Natural killer cell treated with Interleukin-12 subunit alpha and Interleukin-12 subunit beta and Interleukin-15 and Interleukin-18, amount 100 ng/mL, for 72 hours (primary cell): Measurements from ENCODE around the gene LPGAT1. TPM values are rescaled to one million over a fixed set of nuclear protein-coding genes. Genes with fewer than 3 reads are reported as not detected.
"Not testable (repeated sequence)": the region's sequence is repeated elsewhere in the genome, so short reads cannot be mapped to it uniquely, and the experiment has no call there.

ENCODE experiments used
- ATAC-seq, 2 donors: fragments of 150-1000 bp; cut with Tn5 transposase in 1 of 2; sonication (Bioruptor Pico), chemical (Tn5 transposase) in 1 of 2; 2 replicates each; pipeline ENCODE4 v1.10.0; 2021
- DNase-seq: peaks from one replicate; pipeline ENCODE4 v3.0.0; 2022; ENCODE audit warnings: low spot score
- H3K27ac Mint-ChIP-seq, 2 donors: 1 replicate in 1 of 2; 2 replicates in 1 of 2; pipeline ENCODE4 v1.8.0; 2022; ENCODE audit warnings: mixed read lengths in 2 of 2, mild to moderate bottlenecking in 1 of 2, moderate library complexity in 1 of 2
- H3K27me3 Mint-ChIP-seq, 2 donors: 1 replicate in 1 of 2; 2 replicates in 1 of 2; pipeline ENCODE4 v1.8.0; 2022; ENCODE audit warnings: mixed read lengths in 2 of 2
- H3K36me3 Mint-ChIP-seq: one replicate; pipeline ENCODE4 v1.8.0; 2022; ENCODE audit warnings: mixed read lengths
- H3K4me1 Mint-ChIP-seq, 2 donors: 1 replicate in 1 of 2; 2 replicates in 1 of 2; pipeline ENCODE4 v1.8.0; 2022; ENCODE audit warnings: low read depth in 2 of 2, mixed read lengths in 2 of 2, mild to moderate bottlenecking in 1 of 2
- H3K4me3 Mint-ChIP-seq: one replicate; pipeline ENCODE4 v1.8.0; 2022; ENCODE audit warnings: mixed read lengths
- H3K9me3 Mint-ChIP-seq: 2 replicates; pipeline ENCODE4 v1.8.0; 2022; ENCODE audit warnings: mixed read lengths
- total RNA-seq, 2 donors: library from RNA; stranded (reverse); gene quantifications; one replicate each; pipeline ENCODE4 v1.2.3, GENCODE V29; 2022

Gene LPGAT1
- total RNA-seq, 2 donors from 2014 or later, result 27.2 to 54.3 TPM

GRCh38 chr1:211731456-211732292 is 98.9 kb downstream of the LPGAT1 start:
- no peak for DNase-seq
- no peaks in the 10 kb centered on the region for H3K9me3 Mint-ChIP-seq
- no peaks in the 10 kb centered on the region for H3K4me1 Mint-ChIP-seq
- no peak for ATAC-seq
- H3K4me3 Mint-ChIP-seq, result no peak overlapping the region
- peaks cover 4 to 8% of the 10 kb centered on the region in 2 donors for H3K27me3 Mint-ChIP-seq
- no peaks in the 10 kb centered on the region for H3K36me3 Mint-ChIP-seq
- no peak overlapping the region for H3K27ac Mint-ChIP-seq

GRCh38 chr1:211730347-211730746 is 100.2 kb downstream of the LPGAT1 start:
- H3K27ac Mint-ChIP-seq, result no peak overlapping the region
- H3K27me3 Mint-ChIP-seq, result peaks cover 4 to 5% of the 10 kb centered on the region in 2 donors
- DNase-seq, result no peak
- no peaks in the 10 kb centered on the region for H3K9me3 Mint-ChIP-seq
- H3K4me3 Mint-ChIP-seq, result no peak overlapping the region
- no peaks in the 10 kb centered on the region for H3K4me1 Mint-ChIP-seq
- no peaks in the 10 kb centered on the region for H3K36me3 Mint-ChIP-seq
- no peak for ATAC-seq

GRCh38 chr1:211729238-211729637 is 101.3 kb downstream of the LPGAT1 start:
- Mint-ChIP-seq H3K27ac (no peak overlapping the region), H3K36me3 (no peaks in the 10 kb centered on the region), H3K4me3 (no peak overlapping the region), H3K27me3 (peaks cover 0 to 4% of the 10 kb centered on the region in 2 donors), H3K9me3 (no peaks in the 10 kb centered on the region), H3K4me1 (no peaks in the 10 kb centered on the region)
- ATAC-seq, result no peak
- DNase-seq, result no peak

- no peaks in the 10 kb centered on the region for H3K4me1 Mint-ChIP-seq
Measured at GRCh38 chr1:211726467-211726995, 104.0 kb downstream of the LPGAT1 start.

GRCh38 chr1:211724687-211725196 is 105.8 kb downstream of the LPGAT1 start:
- Mint-ChIP-seq H3K36me3 (no peaks in the 10 kb centered on the region), H3K9me3 (no peaks in the 10 kb centered on the region), H3K4me1 (no peaks in the 10 kb centered on the region), H3K27ac (no peak overlapping the region), H3K27me3 (no peaks in the 10 kb centered on the region), H3K4me3 (no peak overlapping the region)
- ATAC-seq (no peak), DNase-seq (no peak)

More at GRCh38 chr1:211726467-211726995, 104.0 kb downstream of the LPGAT1 start:
- DNase-seq, result no peak
- no peaks in the 10 kb centered on the region for H3K27me3 Mint-ChIP-seq
- no peak overlapping the region for H3K27ac Mint-ChIP-seq
- H3K4me3 Mint-ChIP-seq, result no peak overlapping the region
- ATAC-seq, result no peak
- H3K9me3 Mint-ChIP-seq, result no peaks in the 10 kb centered on the region
- no peaks in the 10 kb centered on the region for H3K36me3 Mint-ChIP-seq

GRCh38 chr1:211723273-211723672 is 107.3 kb downstream of the LPGAT1 start:
- Mint-ChIP-seq H3K36me3 (no peaks in the 10 kb centered on the region), H3K4me3 (no peak overlapping the region), H3K9me3 (no peaks in the 10 kb centered on the region), H3K27me3 (no peaks in the 10 kb centered on the region), H3K27ac (no peak overlapping the region), H3K4me1 (no peaks in the 10 kb centered on the region)
- ATAC-seq (no peak), DNase-seq (no peak)

- Mint-ChIP-seq H3K27ac (no peak overlapping the region), H3K9me3 (no peaks in the 10 kb centered on the region), H3K27me3 (no peaks in the 10 kb centered on the region), H3K36me3 (no peaks in the 10 kb centered on the region), H3K4me3 (no peak overlapping the region), H3K4me1 (no peaks in the 10 kb centered on the region)
- ATAC-seq, result no peak
- no peak for DNase-seq
Measured at GRCh38 chr1:211722277-211723175, 108.0 kb downstream of the LPGAT1 start.

- not testable (repeated sequence) for H3K27ac Mint-ChIP-seq, DNase-seq, ATAC-seq, H3K36me3 Mint-ChIP-seq, H3K4me1 Mint-ChIP-seq, H3K4me3 Mint-ChIP-seq, H3K27me3 Mint-ChIP-seq, H3K9me3 Mint-ChIP-seq
Measured at GRCh38 chr1:211716555-211716954, 114.0 kb downstream of the LPGAT1 start.

GRCh38 chr1:211715971-211716370 is 114.6 kb downstream of the LPGAT1 start:
- Mint-ChIP-seq H3K36me3 (no peaks in the 10 kb centered on the region), H3K9me3 (no peaks in the 10 kb centered on the region), H3K4me3 (no peak overlapping the region), H3K27me3 (no peaks in the 10 kb centered on the region), H3K27ac (no peak overlapping the region), H3K4me1 (no peaks in the 10 kb centered on the region)
- DNase-seq (no peak), ATAC-seq (no peak)

GRCh38 chr1:211714154-211714553 is 116.4 kb downstream of the LPGAT1 start:
- DNase-seq, result no peak
- H3K27me3 Mint-ChIP-seq, result no peaks in the 10 kb centered on the region
- H3K4me3 Mint-ChIP-seq, result no peak overlapping the region
- ATAC-seq, result no peak
- no peaks in the 10 kb centered on the region for H3K4me1 Mint-ChIP-seq
- H3K36me3 Mint-ChIP-seq, result no peaks in the 10 kb centered on the region
- H3K9me3 Mint-ChIP-seq, result no peaks in the 10 kb centered on the region
- no peak overlapping the region for H3K27ac Mint-ChIP-seq

GRCh38 chr1:211713231-211713630 is 117.3 kb downstream of the LPGAT1 start:
- DNase-seq (no peak), ATAC-seq (no peak)
- Mint-ChIP-seq H3K27me3 (no peaks in the 10 kb centered on the region), H3K4me3 (no peak overlapping the region), H3K36me3 (no peaks in the 10 kb centered on the region), H3K27ac (no peak overlapping the region), H3K4me1 (no peaks in the 10 kb centered on the region), H3K9me3 (no peaks in the 10 kb centered on the region)

GRCh38 chr1:211711315-211711705 is 119.3 kb downstream of the LPGAT1 start:
- Mint-ChIP-seq H3K27ac (no peak overlapping the region), H3K9me3 (no peaks in the 10 kb centered on the region), H3K36me3 (no peaks in the 10 kb centered on the region), H3K4me3 (no peak overlapping the region), H3K4me1 (no peaks in the 10 kb centered on the region), H3K27me3 (no peaks in the 10 kb centered on the region)
- no peak for DNase-seq
- ATAC-seq, result no peak

- ATAC-seq (no peak), DNase-seq (no peak)
- Mint-ChIP-seq H3K36me3 (no peaks in the 10 kb centered on the region), H3K4me3 (no peak overlapping the region), H3K27me3 (no peaks in the 10 kb centered on the region), H3K4me1 (no peaks in the 10 kb centered on the region), H3K27ac (no peak overlapping the region), H3K9me3 (no peaks in the 10 kb centered on the region)
Measured at GRCh38 chr1:211710566-211711314, 119.8 kb downstream of the LPGAT1 start.
